ENCODE data around the gene UGT1A7. TPM values are rescaled to one million over a fixed set of nuclear protein-coding genes. Genes with fewer than 3 reads are reported as not detected.
"Not testable (repeated sequence)": the region's sequence is repeated elsewhere in the genome, so short reads cannot be mapped to it uniquely, and the experiment has no call there.

The UGT1A7 gene
- total RNA-seq, 1 experiment from 2014 or later, result not detected

- no peak for DNase-seq (ENCODE audit: low read depth)
These were observed 31.0 kb downstream of the UGT1A7 start, which contains the start of gene UGT1A5 for GRCh38 chr2:233712611-233713261. Gene UGT1A5 (plus strand): TSS chr2:233712907. CDS start chr2:233712992, 85 bp downstream.

- no peak for DNase-seq (ENCODE audit: low read depth)
These were observed 31.5 kb downstream of the UGT1A7 start for GRCh38 chr2:233713262-233713615.

- peak; percentile 16 for DNase-seq (ENCODE audit: low read depth)
These were observed 32.4 kb downstream of the UGT1A7 start for GRCh38 chr2:233714121-233714520.

- DNase-seq (ENCODE audit: low read depth), result no peak
These were observed 36.9 kb downstream of the UGT1A7 start, which contains the start of gene UGT1A4 for GRCh38 chr2:233718552-233718951. Gene UGT1A4 (plus strand): TSS chr2:233718736. CDS start chr2:233718821, 85 bp downstream.

- no peak for DNase-seq (ENCODE audit: low read depth)
These were observed 47.1 kb downstream of the UGT1A7 start, which contains the start of gene UGT1A3 for GRCh38 chr2:233728723-233729301. Gene UGT1A3 (plus strand): TSS chr2:233729042. CDS start chr2:233729127, 85 bp downstream.

- DNase-seq (ENCODE audit: low read depth), result not testable (repeated sequence)
These were observed 55.4 kb downstream of the UGT1A7 start for GRCh38 chr2:233736868-233737653.

- no peak for DNase-seq (ENCODE audit: low read depth)
These were observed 59.2 kb downstream of the UGT1A7 start for GRCh38 chr2:233740870-233741269.

- DNase-seq (ENCODE audit: low read depth), result no peak
These were observed 62.0 kb downstream of the UGT1A7 start for GRCh38 chr2:233743464-233744259.

- DNase-seq (ENCODE audit: low read depth), result no peak
These were observed 63.5 kb downstream of the UGT1A7 start for GRCh38 chr2:233745073-233745755.

- DNase-seq (ENCODE audit: low read depth), result not testable (repeated sequence)
These were observed 64.1 kb downstream of the UGT1A7 start for GRCh38 chr2:233745838-233746237.

GRCh38 chr2:233746475-233747282 is 65.0 kb downstream of the UGT1A7 start:
- DNase-seq (ENCODE audit: low read depth), result no peak

- DNase-seq (ENCODE audit: low read depth), result no peak
These were observed 65.5 kb downstream of the UGT1A7 start for GRCh38 chr2:233747283-233747544.

GRCh38 chr2:233750689-233751088 is 69.0 kb downstream of the UGT1A7 start:
- DNase-seq (ENCODE audit: low read depth), result not testable (repeated sequence)

GRCh38 chr2:233751212-233752009 is 69.7 kb downstream of the UGT1A7 start:
- not testable (repeated sequence) for DNase-seq (ENCODE audit: low read depth)

GRCh38 chr2:233754872-233755611 is 73.3 kb downstream of the UGT1A7 start:
- DNase-seq (ENCODE audit: low read depth), result no peak

- no peak for DNase-seq (ENCODE audit: low read depth)
These were observed 74.9 kb downstream of the UGT1A7 start for GRCh38 chr2:233756429-233757081.

GRCh38 chr2:233758141-233758540 is 76.4 kb downstream of the UGT1A7 start:
- no peak for DNase-seq (ENCODE audit: low read depth)

GRCh38 chr2:233758849-233759248 is 77.1 kb downstream of the UGT1A7 start:
- DNase-seq (ENCODE audit: low read depth), result no peak

All from HT1080 (cell line).